ENCODE measurements around the gene INHBC. TPM values are rescaled to one million over a fixed set of nuclear protein-coding genes. Genes with fewer than 3 reads are reported as not detected.

The INHBC gene
- total and polyA plus RNA-seq, 8 donors, result 0.37 TPM; not detected in 7

- WGBS, 5 donors, result 87 to 95% (median 93%) methylated on average over 2 of the region's 2 CpGs
- TF ChIP-seq CTCF (IDR thresholded peaks at IDR 0.05), result no peak
- no peak for TF ChIP-seq POLR2A (IDR thresholded peaks at IDR 0.05)
- TF ChIP-seq EP300 (IDR thresholded peaks at IDR 0.05), result no peak
- TF ChIP-seq POLR2AphosphoS5 (IDR thresholded peaks at IDR 0.05), result no peak
- intact Hi-C loops (cut with DNase I; ENCODE audit: low total_unique reads), result no loop called here
- H3K27ac ChIP-seq, result no peak overlapping the region
- peaks cover 0 to 38% (median 14%) of the 10 kb centered on the region in 4 donors for H3K4me1 ChIP-seq
- DNase-seq, result no peak
- no peaks in the 10 kb centered on the region for H3K27me3 ChIP-seq
- H3K9me3 ChIP-seq, result no peaks in the 10 kb centered on the region
- H3K36me3 ChIP-seq, result peaks cover 0 to 7% (median 3%) of the 10 kb centered on the region in 4 donors
- no peak overlapping the region for H3K4me3 ChIP-seq
Observed at GRCh38 chr12:57415088-57415487, 19.5 kb upstream of the INHBC start.

- Histone ChIP-seq H3K27me3 (no peaks in the 10 kb centered on the region), H3K27ac (no peak overlapping the region), H3K4me1 (peaks cover 0 to 38% (median 14%) of the 10 kb centered on the region in 4 donors), H3K9me3 (no peaks in the 10 kb centered on the region), H3K36me3 (peaks cover 0 to 10% (median 5%) of the 10 kb centered on the region in 4 donors), H3K4me3 (no peak overlapping the region)
- intact Hi-C loops (cut with DNase I; ENCODE audit: low total_unique reads), result no loop called here
- 85 to 92% (median 89%) methylated on average over 8 of the region's 8 CpGs for WGBS, 5 donors
- DNase-seq, result no peak
- TF ChIP-seq CTCF (IDR thresholded peaks at IDR 0.05) (no peak), EP300 (IDR thresholded peaks at IDR 0.05) (no peak)
Observed at GRCh38 chr12:57416039-57416996, 18.3 kb upstream of the INHBC start.

- H3K36me3 ChIP-seq, result peaks cover 0 to 25% (median 17%) of the 10 kb centered on the region in 4 donors
- intact Hi-C loops (cut with DNase I; ENCODE audit: low total_unique reads), result no loop called here
- WGBS, 5 donors, result 75 to 84% (median 81%) methylated on average over 9 of the region's 9 CpGs
- no peak for TF ChIP-seq POLR2A (IDR thresholded peaks at IDR 0.05)
- TF ChIP-seq POLR2AphosphoS5 (IDR thresholded peaks at IDR 0.05), result no peak
- TF ChIP-seq EP300 (IDR thresholded peaks at IDR 0.05), result no peak
- no peak for TF ChIP-seq CTCF (IDR thresholded peaks at IDR 0.05)
- H3K27ac ChIP-seq, result no peak overlapping the region
- no peaks in the 10 kb centered on the region for H3K27me3 ChIP-seq
- peaks cover 0 to 38% (median 14%) of the 10 kb centered on the region in 4 donors for H3K4me1 ChIP-seq
- no peak overlapping the region for H3K4me3 ChIP-seq
- no peak for DNase-seq
- H3K9me3 ChIP-seq, result no peaks in the 10 kb centered on the region
Observed at GRCh38 chr12:57418255-57418654, 16.3 kb upstream of the INHBC start.

- Histone ChIP-seq H3K9me3 (no peaks in the 10 kb centered on the region), H3K27ac (no peak overlapping the region), H3K4me1 (peaks cover 0 to 38% (median 14%) of the 10 kb centered on the region in 4 donors), H3K27me3 (no peaks in the 10 kb centered on the region), H3K36me3 (peaks cover 0 to 30% (median 21%) of the 10 kb centered on the region in 4 donors), H3K4me3 (no peak overlapping the region)
- DNase-seq, result no peak
- TF ChIP-seq EP300 (IDR thresholded peaks at IDR 0.05) (no peak), POLR2AphosphoS5 (IDR thresholded peaks at IDR 0.05) (no peak), CTCF (IDR thresholded peaks at IDR 0.05) (no peak), POLR2A (IDR thresholded peaks at IDR 0.05) (no peak)
- intact Hi-C loops (cut with DNase I; ENCODE audit: low total_unique reads), result no loop called here
- 94 to 98% (median 97%) methylated on average over 2 of the region's 2 CpGs for WGBS, 5 donors
Observed at GRCh38 chr12:57419495-57419894, 15.1 kb upstream of the INHBC start.

Measured in stomach (tissue), 9 donors.